Measurements from ENCODE around the gene NAV3.

DNA sequence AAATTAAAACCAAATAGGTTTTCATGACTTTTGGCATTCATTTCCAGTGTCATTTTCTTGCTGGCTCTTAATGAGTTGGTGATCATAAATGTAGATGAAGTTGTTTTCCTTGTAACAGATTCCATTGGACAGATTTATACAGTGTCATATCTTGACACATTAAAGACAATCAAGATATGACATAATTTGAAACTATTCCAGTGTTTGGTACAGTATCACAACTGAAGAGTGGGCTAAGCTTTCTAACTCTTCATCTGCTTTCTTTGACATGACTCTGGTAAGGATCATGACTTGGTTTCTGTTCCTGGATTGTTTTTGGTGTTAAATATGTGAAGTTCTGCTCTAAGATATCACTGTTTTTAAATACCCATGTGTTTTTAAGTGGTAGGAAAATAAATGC lies 289.6 kb downstream of the NAV3 start:
- TF ChIP-seq POLR2A (IDR thresholded peaks at IDR 0.05) (no peak), CTCF (IDR thresholded peaks at IDR 0.05) (no peak)
